ENCODE data around the gene CMSS1. TPM values are rescaled to one million over a fixed set of nuclear protein-coding genes. Genes with fewer than 3 reads are reported as not detected.

The CMSS1 gene
- total and polyA plus RNA-seq, 2 of the 13 experiments (the other 11 are each of a cell fraction or from before 2014, with no cell fraction given), result 6.4 to 48.7 TPM

DNA sequence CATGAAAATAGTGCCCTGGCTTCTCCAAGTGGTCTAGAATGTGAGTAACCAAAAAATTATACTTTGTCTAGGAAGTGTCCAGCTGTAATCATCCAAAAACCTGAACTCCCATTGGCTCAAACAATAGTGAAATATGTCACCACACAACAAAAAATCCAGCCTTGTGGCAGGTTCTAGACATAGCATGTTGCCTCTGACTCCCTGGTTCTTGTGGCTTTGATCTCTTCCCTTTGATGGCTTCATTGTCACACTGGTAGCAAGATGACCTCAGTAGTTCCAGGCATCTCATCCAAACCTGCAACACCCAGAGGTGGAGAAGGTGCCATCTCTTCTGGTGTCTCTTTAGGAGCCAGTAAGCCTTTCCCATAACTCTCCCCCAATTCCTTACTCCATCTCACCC lies 74.7 kb downstream of the CMSS1 start:
- Histone ChIP-seq H3K4me3 (replicated peaks in 1 of 3; ENCODE audit: insufficient read depth in 1 of 3, low read depth in 2 of 3, low read length in 3 of 3) (no peak overlapping the region), H3K27ac (ENCODE audit: extremely low read length, insufficient read depth, low read length) (no peak overlapping the region), H3K79me2 (ENCODE audit: insufficient read depth, low read length) (no peaks in the 10 kb centered on the region), H3K9me3 (ENCODE audit: low read length) (no peaks in the 10 kb centered on the region), H2AFZ (ENCODE audit: low read length) (no peak overlapping the region), H3K36me3 (replicated peaks in 1 of 2; ENCODE audit: control insufficient read depth in 1 of 2, insufficient read depth in 2 of 2, low read length in 2 of 2) (no peaks in the 10 kb centered on the region), H3K4me1 (ENCODE audit: insufficient read depth, low read length) (peaks cover 37% of the 10 kb centered on the region), H4K20me1 (ENCODE audit: insufficient read depth, low read length) (no peaks in the 10 kb centered on the region), H3K9ac (ENCODE audit: insufficient read depth, low read depth, low read length) (no peak overlapping the region), H3K4me2 (ENCODE audit: low read depth, low read length) (no peak overlapping the region), H3K27me3 (ENCODE audit: control insufficient read depth in 1 of 2, insufficient read depth in 2 of 2, low read length in 2 of 2) (no peaks in the 10 kb centered on the region)
- BruUV-seq (replicated peaks), result no TSS peak
- ChIA-PET CTCF (ENCODE audit: low intra/inter-chr PET ratio, low total read pairs) (no interaction called here), POLR2A (interaction anchor here (0.7 kb wide), 1 partner anchor 33 kb away, joined by 3 read pairs; no protein-coding TSS in a partner anchor)
- in situ Hi-C loops (cut with HindIII; ENCODE audit: extremely low pct_ligation_motif_present, low pct_unique_long_range_greater_than_20kb), result no loop called here
- no peak for TF ChIP-seq ZNF24 (IDR thresholded peaks at IDR 0.05)
- TF ChIP-seq RFXANK (CRISPR knock-in tag; IDR thresholded peaks at IDR 0.05), result no peak
- no peak for TF ChIP-seq ARNTL (CRISPR knock-in tag; IDR thresholded peaks at IDR 0.05)
- TF ChIP-seq ZBTB46 (CRISPR knock-in tag; IDR thresholded peaks at IDR 0.05; ENCODE audit: borderline replicate concordance), result no peak
- TF ChIP-seq ZNF644 (CRISPR knock-in tag; IDR thresholded peaks at IDR 0.05; ENCODE audit: low read depth), result peak; percentile 53
- ATAC-seq, result peak; percentile 66
- DNase-seq (ENCODE audit: low spot score), result no peak
- FAIRE-seq, result no peak
- intact Hi-C loops (cut with micrococcal nuclease; ENCODE audit: unreplicated experiment), result no loop called here

DNA sequence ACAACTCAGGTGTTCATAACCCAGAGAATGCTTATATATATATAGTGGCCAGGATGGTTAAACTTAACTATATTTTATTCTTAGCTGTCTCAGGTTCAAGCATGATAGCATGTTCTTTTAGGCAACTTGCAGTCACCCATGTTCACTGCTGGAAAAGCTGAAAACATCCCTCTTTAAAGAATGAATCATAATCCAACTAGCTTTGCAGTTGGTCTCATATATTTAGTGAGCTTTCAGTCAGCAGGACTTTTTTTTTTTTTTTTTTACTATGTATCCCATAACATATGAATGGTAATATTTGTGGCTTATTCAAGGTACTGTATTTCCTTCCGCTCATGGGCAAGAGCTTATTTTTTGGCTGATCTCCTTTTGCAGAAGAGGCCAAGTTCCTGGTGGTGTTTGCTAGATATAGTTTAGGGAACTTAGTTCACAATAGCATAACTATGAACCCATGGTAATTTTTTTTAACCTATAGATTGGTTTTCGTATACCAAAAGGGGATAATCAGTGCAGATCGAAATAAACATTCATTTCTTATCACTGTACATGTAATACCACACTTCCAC lies 77.6 kb downstream of the CMSS1 start:
- Histone ChIP-seq H3K79me2 (ENCODE audit: insufficient read depth, low read length) (no peaks in the 10 kb centered on the region), H3K9me3 (ENCODE audit: low read length) (no peaks in the 10 kb centered on the region), H3K27me3 (ENCODE audit: control insufficient read depth in 1 of 2, insufficient read depth in 2 of 2, low read length in 2 of 2) (no peaks in the 10 kb centered on the region), H4K20me1 (ENCODE audit: insufficient read depth, low read length) (no peaks in the 10 kb centered on the region), H3K4me3 (replicated peaks in 1 of 3; ENCODE audit: insufficient read depth in 1 of 3, low read depth in 2 of 3, low read length in 3 of 3) (no peak overlapping the region), H3K27ac (ENCODE audit: extremely low read length, insufficient read depth, low read length) (no peak overlapping the region), H3K4me1 (ENCODE audit: insufficient read depth, low read length) (peaks cover 50% of the 10 kb centered on the region), H3K9ac (ENCODE audit: insufficient read depth, low read depth, low read length) (no peak overlapping the region), H2AFZ (ENCODE audit: low read length) (no peak overlapping the region), H3K36me3 (replicated peaks in 1 of 2; ENCODE audit: control insufficient read depth in 1 of 2, insufficient read depth in 2 of 2, low read length in 2 of 2) (no peaks in the 10 kb centered on the region), H3K4me2 (ENCODE audit: low read depth, low read length) (no peak overlapping the region)
- TF ChIP-seq ZNF484 (CRISPR knock-in tag; IDR thresholded peaks at IDR 0.05; ENCODE audit: borderline replicate concordance, low read depth), result no peak
- TF ChIP-seq ZNF235 (CRISPR knock-in tag; IDR thresholded peaks at IDR 0.05; ENCODE audit: borderline replicate concordance), result no peak
- TF ChIP-seq FOXO4 (CRISPR knock-in tag; conservative IDR thresholded peaks at IDR 0.05), result no peak
- TF ChIP-seq ZNF432 (CRISPR knock-in tag; IDR thresholded peaks at IDR 0.05; ENCODE audit: borderline replicate concordance), result no peak
- 0 out of 2 replicates have a peak, but pooled peaks have one; percentile 11 for TF ChIP-seq NFIC (IDR thresholded peaks at IDR 0.05; ENCODE audit: low read length)
- ATAC-seq (no peak), DNase-seq (ENCODE audit: low spot score) (no peak), FAIRE-seq (no peak)
- CTCF ChIA-PET (ENCODE audit: low intra/inter-chr PET ratio, low total read pairs), result no interaction called here
- POLR2A ChIA-PET, result interaction anchor here (1.1 to 2.4 kb wide), 4 partner anchors 18 to 181 kb away, joined by 3 to 18 read pairs (median 6); no protein-coding TSS in a partner anchor
- no TSS peak for BruUV-seq (replicated peaks)
- WGBS (ENCODE audit: low lambda C conversion rate), result 97% methylated on average over 3 of the region's 3 CpGs
- in situ Hi-C loops (cut with HindIII; ENCODE audit: extremely low pct_ligation_motif_present, low pct_unique_long_range_greater_than_20kb) (no loop called here), intact Hi-C loops (cut with micrococcal nuclease; ENCODE audit: unreplicated experiment) (no loop called here)

Data from HepG2 (cell line).